Activated CD8-positive, alpha-beta memory T cell treated with anti-CD3 and anti-CD28 coated beads for 24 hours (primary cell): ENCODE data around the gene SLC17A6.

Experiments
- DNase-seq: peaks from one replicate; pipeline ENCODE4 v3.0.0-alpha.2; 2020

The SLC17A6 gene

GRCh38 chr11:22337596-22338485 lies at the start of gene SLC17A6:
TSS of gene SLC17A6 (plus strand) at chr11:22338381. CDS start at chr11:22338534, 153 bp downstream.
- no peak for DNase-seq

- DNase-seq, result no peak
Observed at GRCh38 chr11:22302368-22302767, 35.8 kb upstream of the SLC17A6 start.

- no peak for DNase-seq
Observed at GRCh38 chr11:22304337-22304961, 33.7 kb upstream of the SLC17A6 start.

- DNase-seq, result no peak
Observed at GRCh38 chr11:22317656-22318055, 20.5 kb upstream of the SLC17A6 start.

GRCh38 chr11:22331771-22332170 lies 6.4 kb upstream of the SLC17A6 start:
- DNase-seq, result no peak

- DNase-seq, result no peak
Observed at GRCh38 chr11:22336587-22336986, 1.6 kb upstream of the SLC17A6 start.

- DNase-seq, result no peak
Observed at GRCh38 chr11:22339611-22340010, 1.4 kb downstream of the SLC17A6 start.

GRCh38 chr11:22340235-22340634 lies 2.1 kb downstream of the SLC17A6 start:
- no peak for DNase-seq

GRCh38 chr11:22340701-22341587 lies 2.8 kb downstream of the SLC17A6 start:
- DNase-seq, result no peak

- DNase-seq, result no peak
Observed at GRCh38 chr11:22341588-22341931, 3.4 kb downstream of the SLC17A6 start.

- DNase-seq, result no peak
Observed at GRCh38 chr11:22342211-22343031, 4.2 kb downstream of the SLC17A6 start.

GRCh38 chr11:22343032-22343324 lies 4.8 kb downstream of the SLC17A6 start:
- DNase-seq, result no peak

- no peak for DNase-seq
Observed at GRCh38 chr11:22343371-22344032, 5.3 kb downstream of the SLC17A6 start.

- no peak for DNase-seq
Observed at GRCh38 chr11:22344081-22344480, 5.9 kb downstream of the SLC17A6 start.

- DNase-seq, result no peak
Observed at GRCh38 chr11:22346282-22346681, 8.1 kb downstream of the SLC17A6 start.

GRCh38 chr11:22347857-22348487 lies 9.8 kb downstream of the SLC17A6 start:
- no peak for DNase-seq

GRCh38 chr11:22349491-22349890 lies 11.3 kb downstream of the SLC17A6 start:
- DNase-seq, result no peak

- DNase-seq, result no peak
Observed at GRCh38 chr11:22359295-22359694, 21.1 kb downstream of the SLC17A6 start.

GRCh38 chr11:22371160-22371559 lies 33.0 kb downstream of the SLC17A6 start:
- no peak for DNase-seq

GRCh38 chr11:22387126-22387525 lies 48.9 kb downstream of the SLC17A6 start:
- no peak for DNase-seq

GRCh38 chr11:22389526-22390282 lies 51.5 kb downstream of the SLC17A6 start:
- no peak for DNase-seq
